Gastrocnemius medialis (tissue), 4 donors: ENCODE measurements around the gene ATP7B. TPM values are rescaled to one million over a fixed set of nuclear protein-coding genes. Genes with fewer than 3 reads are reported as not detected.
A peak's percentile ranks its signal among the peaks of the same experiment; 100 is the strongest.

ENCODE experiments used
- ATAC-seq, 2 donors: fragments of 150-250 bp; one replicate each; pipeline ENCODE4 v1.9.1; 2016
- DNase-seq, 2 donors: peaks; one replicate each; pipeline ENCODE4 v3.0.0-alpha.2; 2019
- H3K27ac ChIP-seq, 4 donors: fragments of 200-600 bp; sonication (generic); 1 replicate in 1 of 4; 2 replicates in 3 of 4; pipeline ENCODE4 v1.5.1; 2016 to 2018; ENCODE audit warnings: mild to moderate bottlenecking in 2 of 4, moderate library complexity in 1 of 4
- H3K27me3 ChIP-seq, 3 donors: fragments of 200-600 bp; sonication (generic) in 2 of 3; 1 replicate in 1 of 3; 2 replicates in 2 of 3; pipeline versions ENCODE4 v1.5.1 to v1.6.0; 2016 to 2019; ENCODE audit warnings: mild to moderate bottlenecking in 1 of 3, moderate library complexity in 1 of 3
- H3K36me3 ChIP-seq, 2 donors: fragments of 200-600 bp; sonication (generic) in 1 of 2; one replicate each; pipeline ENCODE4 v1.5.1; 2017 to 2018
- H3K4me1 ChIP-seq, 2 donors: fragments of 200-600 bp; sonication (generic) in 1 of 2; one replicate each; pipeline ENCODE4 v1.5.1; 2016 to 2017; ENCODE audit warnings: mild to moderate bottlenecking in 2 of 2
- H3K4me3 ChIP-seq, 4 donors: fragments of 200-600 bp; sonication (generic) in 3 of 4; 1 replicate in 1 of 4; 2 replicates in 3 of 4; pipeline ENCODE4 v1.5.1; 2016 to 2019; ENCODE audit warnings: mild to moderate bottlenecking in 2 of 4
- H3K9me3 ChIP-seq, 3 donors: fragments of 200-600 bp; sonication (generic) in 2 of 3; 1 replicate in 1 of 3; 2 replicates in 2 of 3; pipeline ENCODE4 v1.5.1; 2016 to 2019
- POLR2A ChIP-seq, 2 donors: fragments of 450-650 bp; IDR thresholded peaks; one replicate each; pipeline ENCODE4 v1.6.1; 2017; ENCODE audit warnings: antibody characterized with exemption in 2 of 2, mild to moderate bottlenecking in 2 of 2, moderate library complexity in 2 of 2
- in situ Hi-C, 4 donors: fragments of 200-750 bp; cut with MboI; loops; one replicate each; pipeline versions ENCODE4 v1.15.0 to v1.8.0; 2017; ENCODE audit warnings: low sequenced_read_pairs in 4 of 4
- intact Hi-C: fragments of 100-400 bp; cut with DNase I; formaldehyde crosslinking; loops from one replicate; pipeline ENCODE4 v1.15.1; 2023; ENCODE audit warnings: low total_unique reads
- total RNA-seq, 4 donors: library from RNA; depleted of rRNA; stranded (reverse); fragments of >200 nt; gene quantifications; one replicate each; pipeline versions ENCODE4 v1.1.0 to v1.2.3, GENCODE V29; 2016
- TF ChIP-seq, protein P1 (sequence below), 5 experiments: fragments of 450-650 bp in 3 of 5; fragments of 200-600 bp in 2 of 5; sonication (generic) in 2 of 5; IDR thresholded peaks in 4 of 5; conservative IDR thresholded peaks in 1 of 5; 1 replicate in 4 of 5; 2 replicates in 1 of 5; pipeline ENCODE4 v1.5.1; 2016 to 2019; ENCODE audit warnings: antibody characterized with exemption in 5 of 5, mild to moderate bottlenecking in 3 of 5, moderate library complexity in 3 of 5

The ATP7B gene
- total RNA-seq, 4 donors from 2014 or later = 1.6 to 3.3 (median 2.6) TPM

GRCh38 chr13:52001120-52001731, 10.0 kb downstream of the ATP7B start:
- peak; percentile 46 to 54 for ATAC-seq

DNA sequence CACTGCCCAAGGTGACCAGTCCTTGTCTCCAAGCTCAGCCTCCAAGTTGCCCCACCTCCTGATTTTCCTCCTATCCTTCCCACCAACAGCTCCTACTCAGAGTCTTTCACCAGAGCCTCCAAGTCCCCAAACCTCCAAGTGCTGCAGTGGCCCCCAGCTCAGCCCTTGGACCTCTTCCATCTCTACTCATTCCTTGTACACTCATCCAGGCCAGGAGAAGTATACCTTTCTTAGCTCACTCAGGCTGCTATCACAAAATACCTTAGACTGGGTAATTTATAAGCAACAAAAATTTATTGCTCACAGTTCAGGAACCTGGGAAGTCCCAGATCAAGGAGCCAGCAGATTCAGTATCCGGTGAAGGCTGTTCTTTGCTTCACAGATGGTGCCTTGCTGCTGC, 11.3 kb downstream of the ATP7B start:
- DNase-seq (no peak), ATAC-seq (no peak)
- Histone ChIP-seq H3K36me3 (no peaks in the 10 kb centered on the region), H3K27me3 (no peaks in the 10 kb centered on the region), H3K4me1 (peaks cover 33 to 45% of the 10 kb centered on the region in 2 donors), H3K9me3 (no peaks in the 10 kb centered on the region), H3K27ac (peak overlapping the region in 1 of 4 donors; percentile 48), H3K4me3 (peak overlapping the region in 2 of 4 donors; percentile 21)
- in situ Hi-C loops (loop anchor here (10.0 to 25.0 kb wide), 5 partner anchors 125 to 462 kb away; partner anchors contain the start of genes CKAP2 (in 2 of the 4), VPS36 (in 2 of the 4), DHRS12 (in 1 of the 4) and NEK5 (in 1 of the 4)), intact Hi-C loops (loop anchor here (2.0 kb wide), 1 partner anchor 129 kb away; the partner anchor contains the start of gene NEK5)
- TF ChIP-seq POLR2A (IDR thresholded peaks at IDR 0.05) = no peak
- TF ChIP-seq, protein P1, sequence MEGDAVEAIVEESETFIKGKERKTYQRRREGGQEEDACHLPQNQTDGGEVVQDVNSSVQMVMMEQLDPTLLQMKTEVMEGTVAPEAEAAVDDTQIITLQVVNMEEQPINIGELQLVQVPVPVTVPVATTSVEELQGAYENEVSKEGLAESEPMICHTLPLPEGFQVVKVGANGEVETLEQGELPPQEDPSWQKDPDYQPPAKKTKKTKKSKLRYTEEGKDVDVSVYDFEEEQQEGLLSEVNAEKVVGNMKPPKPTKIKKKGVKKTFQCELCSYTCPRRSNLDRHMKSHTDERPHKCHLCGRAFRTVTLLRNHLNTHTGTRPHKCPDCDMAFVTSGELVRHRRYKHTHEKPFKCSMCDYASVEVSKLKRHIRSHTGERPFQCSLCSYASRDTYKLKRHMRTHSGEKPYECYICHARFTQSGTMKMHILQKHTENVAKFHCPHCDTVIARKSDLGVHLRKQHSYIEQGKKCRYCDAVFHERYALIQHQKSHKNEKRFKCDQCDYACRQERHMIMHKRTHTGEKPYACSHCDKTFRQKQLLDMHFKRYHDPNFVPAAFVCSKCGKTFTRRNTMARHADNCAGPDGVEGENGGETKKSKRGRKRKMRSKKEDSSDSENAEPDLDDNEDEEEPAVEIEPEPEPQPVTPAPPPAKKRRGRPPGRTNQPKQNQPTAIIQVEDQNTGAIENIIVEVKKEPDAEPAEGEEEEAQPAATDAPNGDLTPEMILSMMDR (IDR thresholded peaks at IDR 0.05 in 4 of 5, conservative IDR thresholded peaks at IDR 0.05 in 1 of 5) = no peak

More at GRCh38 chr13:52001120-52001731, 10.0 kb downstream of the ATP7B start:
- Histone ChIP-seq H3K4me1 (peaks cover 20 to 32% of the 10 kb centered on the region in 2 donors), H3K4me3 (no peak overlapping the region), H3K27me3 (no peaks in the 10 kb centered on the region), H3K36me3 (no peaks in the 10 kb centered on the region), H3K9me3 (no peaks in the 10 kb centered on the region), H3K27ac (no peak overlapping the region)
- in situ Hi-C loops (loop anchor here (10.0 to 25.0 kb wide), 5 partner anchors 124 to 461 kb away; partner anchors contain the start of genes CKAP2 (in 2 of the 4), VPS36 (in 2 of the 4), DHRS12 (in 1 of the 4) and NEK5 (in 1 of the 4)), intact Hi-C loops (loop anchor here (2.0 kb wide), 1 partner anchor 128 kb away; the partner anchor contains the start of gene NEK5)
- DNase-seq = no peak
- TF ChIP-seq, protein P1 (IDR thresholded peaks at IDR 0.05 in 4 of 5, conservative IDR thresholded peaks at IDR 0.05 in 1 of 5) = peak; percentile 42 to 71 (median 53)
- TF ChIP-seq POLR2A (IDR thresholded peaks at IDR 0.05) = no peak

- intact Hi-C loops (no loop called here), in situ Hi-C loops (no loop called here)
- Histone ChIP-seq H3K9me3 (no peaks in the 10 kb centered on the region), H3K4me1 (peaks cover 33 to 45% of the 10 kb centered on the region in 2 donors), H3K36me3 (no peaks in the 10 kb centered on the region), H3K4me3 (peak overlapping the region in 2 of 4 donors; percentile 21), H3K27me3 (no peaks in the 10 kb centered on the region), H3K27ac (peak overlapping the region in 1 of 4 donors; percentile 48)
- DNase-seq (peak; percentile 67), ATAC-seq (peak; percentile 71 to 77)
- no peak for TF ChIP-seq POLR2A (IDR thresholded peaks at IDR 0.05)
- TF ChIP-seq, protein P1 (IDR thresholded peaks at IDR 0.05 in 4 of 5, conservative IDR thresholded peaks at IDR 0.05 in 1 of 5) = no peak
Measured at GRCh38 chr13:51999510-51999911, 11.7 kb downstream of the ATP7B start.

GRCh38 chr13:51998723-51999509, 12.3 kb downstream of the ATP7B start:
- DNase-seq = no peak
- in situ Hi-C loops = no loop called here

More at GRCh38 chr13:51998723-51999509, 12.3 kb downstream of the ATP7B start:
- peaks cover 33 to 45% of the 10 kb centered on the region in 2 donors for H3K4me1 ChIP-seq
- peak overlapping the region in 1 of 4 donors; percentile 45 for H3K27ac ChIP-seq
- ATAC-seq = peak in 1 of 2 donors; percentile 28
- H3K9me3 ChIP-seq = no peaks in the 10 kb centered on the region
- intact Hi-C loops = no loop called here
- no peaks in the 10 kb centered on the region for H3K36me3 ChIP-seq
- TF ChIP-seq, protein P1 (IDR thresholded peaks at IDR 0.05 in 4 of 5, conservative IDR thresholded peaks at IDR 0.05 in 1 of 5) = no peak
- TF ChIP-seq POLR2A (IDR thresholded peaks at IDR 0.05) = no peak
- H3K4me3 ChIP-seq = peak overlapping the region in 1 of 4 donors; percentile 21
- H3K27me3 ChIP-seq = no peaks in the 10 kb centered on the region
